ENCODE measurements around the gene PTOV1. TPM values are rescaled to one million over a fixed set of nuclear protein-coding genes. Genes with fewer than 3 reads are reported as not detected.
"Not testable (repeated sequence)": the region's sequence is repeated elsewhere in the genome, so short reads cannot be mapped to it uniquely, and the experiment has no call there.

The PTOV1 gene
- total and polyA plus RNA-seq, 2 of the 13 experiments (the other 11 are each of a cell fraction or from before 2014, with no cell fraction given) = 63.5 to 68.5 TPM

GRCh38 chr19:49818649-49819370 is 32.1 kb upstream of the PTOV1 start (continued):
- 0 out of 2 replicates have a peak, but pooled peaks have one; percentile 6 for TF ChIP-seq ZFP82 (CRISPR knock-in tag; IDR thresholded peaks at IDR 0.05; ENCODE audit: borderline replicate concordance)
- TF ChIP-seq MED13 (CRISPR knock-in tag; IDR thresholded peaks at IDR 0.05) = no peak
- TF ChIP-seq STAT6 (CRISPR knock-in tag; IDR thresholded peaks at IDR 0.05; ENCODE audit: borderline replicate concordance) = no peak

GRCh38 chr19:49819452-49820115 is 31.4 kb upstream of the PTOV1 start:
- intact Hi-C loops (cut with micrococcal nuclease; ENCODE audit: unreplicated experiment) = loop anchor here (10.0 kb wide), 1 partner anchor 55 kb away; the partner anchor contains the start of genes AP2A1 and TSKS
- FAIRE-seq; CTCF ChIA-PET (ENCODE audit: low intra/inter-chr PET ratio, low total read pairs); H3K27me3 ChIP-seq (ENCODE audit: control insufficient read depth in 1 of 2, insufficient read depth in 2 of 2, low read length in 2 of 2); in situ Hi-C loops (cut with HindIII; ENCODE audit: extremely low pct_ligation_motif_present, low pct_unique_long_range_greater_than_20kb); H3K9me3 ChIP-seq (ENCODE audit: low read length); H3K27ac ChIP-seq (ENCODE audit: extremely low read length, insufficient read depth, low read length); BruUV-seq (replicated peaks); ATAC-seq; H2AFZ ChIP-seq (ENCODE audit: low read length); H4K20me1 ChIP-seq (ENCODE audit: insufficient read depth, low read length); DNase-seq (ENCODE audit: low spot score): not testable (repeated sequence)
- Histone ChIP-seq H3K79me2 (ENCODE audit: insufficient read depth, low read length) (peaks cover 20% of the 10 kb centered on the region), H3K4me2 (ENCODE audit: low read depth, low read length) (peak overlapping the region; percentile 78), H3K36me3 (replicated peaks in 1 of 2; ENCODE audit: control insufficient read depth in 1 of 2, insufficient read depth in 2 of 2, low read length in 2 of 2) (peaks cover 4 to 13% of the 10 kb centered on the region in 2 experiments; a peak in 4 of 5 replicates), H3K9ac (ENCODE audit: insufficient read depth, low read depth, low read length) (peak overlapping the region; percentile 94), H3K4me3 (replicated peaks in 1 of 3; ENCODE audit: insufficient read depth in 1 of 3, low read depth in 2 of 3, low read length in 3 of 3) (peak overlapping the region; percentile 88 to 98 (median 91); a peak in 5 of 6 replicates), H3K4me1 (ENCODE audit: insufficient read depth, low read length) (peaks cover 11% of the 10 kb centered on the region)
- WGBS (ENCODE audit: low lambda C conversion rate) = 90% methylated on average over 7 of the region's 7 CpGs
- POLR2A ChIA-PET = interaction anchor here (1.1 kb wide), 1 partner anchor 323 kb away, joined by 3 read pairs; the partner anchor contains the start of gene RPS11

All from HepG2 (cell line).